ENCODE measurements around the gene UCN2. TPM values are rescaled to one million over a fixed set of nuclear protein-coding genes. Genes with fewer than 3 reads are reported as not detected.

The UCN2 gene
- total RNA-seq, 4 donors from 2014 or later = 2.6 to 5.3 (median 3.4) TPM

- peak overlapping the region in 3 of 4 donors; percentile 55 to 68 (median 57) for H3K4me3 ChIP-seq
- H3K27me3 ChIP-seq = peaks cover 0 to 28% (median 0%) of the 10 kb centered on the region in 4 donors
- no peak for DNase-seq
- H3K36me3 ChIP-seq = peaks cover 9 to 47% (median 11%) of the 10 kb centered on the region in 3 donors
- 29 to 37% methylated on average over 3 to 6 of the region's 10 CpGs for WGBS, 2 donors
- peaks cover 54 to 95% (median 67%) of the 10 kb centered on the region in 3 donors for H3K4me1 ChIP-seq
- TF ChIP-seq POLR2A (IDR thresholded peaks at IDR 0.05) (no peak), CTCF (IDR thresholded peaks at IDR 0.05) (no peak)
- no peaks in the 10 kb centered on the region for H3K9me3 ChIP-seq
- intact Hi-C loops (cut with DNase I) = no loop called here
- H3K27ac ChIP-seq = peak overlapping the region; percentile 82 to 90 (median 89)
Measured at GRCh38 chr3:48595526-48596121, 32.0 kb upstream of the UCN2 start.

GRCh38 chr3:48595075-48595525, 31.5 kb upstream of the UCN2 start, which contains the start of gene COL7A1:
Gene COL7A1 (minus strand): TSS chr3:48595329. CDS start chr3:48595159, 170 bp downstream.
- intact Hi-C loops (cut with DNase I) = no loop called here
- no peak for DNase-seq
- Histone ChIP-seq H3K27me3 (peaks cover 0 to 28% (median 0%) of the 10 kb centered on the region in 4 donors), H3K27ac (peak within 1 kb of the TSS; percentile 82 to 90 (median 89)), H3K4me1 (peaks cover 50 to 90% (median 61%) of the 10 kb centered on the region in 3 donors), H3K36me3 (peaks cover 4 to 42% (median 6%) of the 10 kb centered on the region in 3 donors), H3K9me3 (no peaks in the 10 kb centered on the region), H3K4me3 (peak within 1 kb of the TSS; percentile 40 to 68 (median 56))
- TF ChIP-seq POLR2A (IDR thresholded peaks at IDR 0.05) = peak in 1 of 4 donors; percentile 20
- TF ChIP-seq CTCF (IDR thresholded peaks at IDR 0.05) = no peak
- 0% methylated on average over 6 of the region's 35 CpGs; no CpG with 5 or more reads in 1 of the 2 donors for WGBS, 2 donors

GRCh38 chr3:48594417-48595049, 31.0 kb upstream of the UCN2 start:
- H3K4me1 ChIP-seq = peaks cover 45 to 84% (median 56%) of the 10 kb centered on the region in 3 donors
- WGBS, 2 donors = 17 to 21% methylated on average over 9 to 17 of the region's 39 CpGs
- no peak for DNase-seq
- TF ChIP-seq CTCF (IDR thresholded peaks at IDR 0.05) = no peak
- no peak for TF ChIP-seq POLR2A (IDR thresholded peaks at IDR 0.05)
- peak overlapping the region; percentile 40 to 68 (median 56) for H3K4me3 ChIP-seq
- no peaks in the 10 kb centered on the region for H3K9me3 ChIP-seq
- peaks cover 0 to 41% (median under 1%) of the 10 kb centered on the region in 3 donors for H3K36me3 ChIP-seq
- H3K27me3 ChIP-seq = peaks cover 0 to 28% (median 0%) of the 10 kb centered on the region in 4 donors
- peak overlapping the region; percentile 82 to 90 (median 89) for H3K27ac ChIP-seq
- intact Hi-C loops (cut with DNase I) = no loop called here

- Histone ChIP-seq H3K36me3 (peaks cover 0 to 41% (median 0%) of the 10 kb centered on the region in 3 donors), H3K4me3 (peak overlapping the region in 3 of 4 donors; percentile 40 to 68 (median 57)), H3K4me1 (peaks cover 33 to 72% (median 44%) of the 10 kb centered on the region in 3 donors), H3K27me3 (peaks cover 0 to 28% (median 0%) of the 10 kb centered on the region in 4 donors), H3K27ac (no peak overlapping the region), H3K9me3 (no peaks in the 10 kb centered on the region)
- 67% methylated on average over 1 of the region's 9 CpGs; no CpG with 5 or more reads in 1 of the 2 donors for WGBS, 2 donors
- intact Hi-C loops (cut with DNase I) = no loop called here
- no peak for DNase-seq
- TF ChIP-seq POLR2A (IDR thresholded peaks at IDR 0.05) = no peak
- no peak for TF ChIP-seq CTCF (IDR thresholded peaks at IDR 0.05)
Measured at GRCh38 chr3:48593337-48593736, 29.8 kb upstream of the UCN2 start.
